ENCODE measurements around the gene TP53BP2. TPM values are rescaled to one million over a fixed set of nuclear protein-coding genes. Genes with fewer than 3 reads are reported as not detected.
"Not testable (repeated sequence)": the region's sequence is repeated elsewhere in the genome, so short reads cannot be mapped to it uniquely, and the experiment has no call there.

TP53BP2 gene
- total RNA-seq, 4 donors from 2014 or later = 16.4 to 33.2 (median 29.2) TPM

GRCh38 chr1:223815865-223816264 is 29.9 kb downstream of the TP53BP2 start:
- H3K27ac ChIP-seq = no peak overlapping the region
- H3K4me1 ChIP-seq = peaks cover 0 to 17% (median 0%) of the 10 kb centered on the region in 3 donors
- no peaks in the 10 kb centered on the region for H3K27me3 ChIP-seq
- no peaks in the 10 kb centered on the region for H3K9me3 ChIP-seq
- intact Hi-C loops (cut with DNase I) = no loop called here
- H3K4me3 ChIP-seq = no peak overlapping the region
- no peak for DNase-seq
- WGBS, 2 donors = 71 to 93% methylated on average over 3 of the region's 3 CpGs
- H3K36me3 ChIP-seq = peaks cover 0 to 61% (median 13%) of the 10 kb centered on the region in 3 donors
- TF ChIP-seq CTCF (IDR thresholded peaks at IDR 0.05) (no peak), POLR2A (IDR thresholded peaks at IDR 0.05) (no peak)

- no peak for TF ChIP-seq POLR2A (IDR thresholded peaks at IDR 0.05)
- no peak for TF ChIP-seq CTCF (IDR thresholded peaks at IDR 0.05)
- DNase-seq = no peak
- no peaks in the 10 kb centered on the region for H3K27me3 ChIP-seq
- no peaks in the 10 kb centered on the region for H3K9me3 ChIP-seq
- peaks cover 0 to 55% (median 13%) of the 10 kb centered on the region in 3 donors for H3K36me3 ChIP-seq
- H3K4me1 ChIP-seq = peaks cover 0 to 17% (median 0%) of the 10 kb centered on the region in 3 donors
- intact Hi-C loops (cut with DNase I) = no loop called here
- 61 to 69% methylated on average over 3 to 4 of the region's 4 CpGs for WGBS, 2 donors
- no peak overlapping the region for H3K27ac ChIP-seq
- no peak overlapping the region for H3K4me3 ChIP-seq
These were observed 30.5 kb downstream of the TP53BP2 start for GRCh38 chr1:223815020-223815853.

- no peak for DNase-seq
- peaks cover 0 to 55% (median 13%) of the 10 kb centered on the region in 3 donors for H3K36me3 ChIP-seq
- TF ChIP-seq POLR2A (IDR thresholded peaks at IDR 0.05) = no peak
- no peak for TF ChIP-seq CTCF (IDR thresholded peaks at IDR 0.05)
- no peaks in the 10 kb centered on the region for H3K27me3 ChIP-seq
- no peaks in the 10 kb centered on the region for H3K9me3 ChIP-seq
- intact Hi-C loops (cut with DNase I) = no loop called here
- H3K4me1 ChIP-seq = peaks cover 0 to 10% (median 0%) of the 10 kb centered on the region in 3 donors
- no peak overlapping the region for H3K4me3 ChIP-seq
- no peak overlapping the region for H3K27ac ChIP-seq
These were observed 32.1 kb downstream of the TP53BP2 start for GRCh38 chr1:223813645-223814044.

GRCh38 chr1:223811634-223812101 is 34.1 kb downstream of the TP53BP2 start:
- intact Hi-C loops (cut with DNase I) = no loop called here
- Histone ChIP-seq H3K9me3 (no peaks in the 10 kb centered on the region), H3K27me3 (no peaks in the 10 kb centered on the region), H3K4me3 (no peak overlapping the region), H3K4me1 (peaks cover 0 to 10% (median 0%) of the 10 kb centered on the region in 3 donors), H3K36me3 (peaks cover 0 to 57% (median 13%) of the 10 kb centered on the region in 3 donors), H3K27ac (no peak overlapping the region)
- TF ChIP-seq CTCF (IDR thresholded peaks at IDR 0.05) (peak in 5 of 6 experiments; percentile 37 to 55 (median 44)), POLR2A (IDR thresholded peaks at IDR 0.05) (no peak)
- whole genome bisulfite sequencing, 2 donors = 36 to 41% methylated on average over 3 of the region's 3 CpGs
- DNase-seq = no peak

- no peak overlapping the region for H3K4me3 ChIP-seq
- no peak for TF ChIP-seq POLR2A (IDR thresholded peaks at IDR 0.05)
- TF ChIP-seq CTCF (IDR thresholded peaks at IDR 0.05) = no peak
- peaks cover 0 to 68% (median 13%) of the 10 kb centered on the region in 3 donors for H3K36me3 ChIP-seq
- peaks cover 0 to 9% (median 0%) of the 10 kb centered on the region in 3 donors for H3K4me1 ChIP-seq
- no peaks in the 10 kb centered on the region for H3K9me3 ChIP-seq
- intact Hi-C loops (cut with DNase I) = no loop called here
- no peak for DNase-seq
- 61 to 68% methylated on average over 2 of the region's 2 CpGs for WGBS, 2 donors
- H3K27me3 ChIP-seq = no peaks in the 10 kb centered on the region
- H3K27ac ChIP-seq = no peak overlapping the region
These were observed 35.2 kb downstream of the TP53BP2 start for GRCh38 chr1:223810586-223810985.

- H3K4me3 ChIP-seq; DNase-seq; H3K9me3 ChIP-seq; H3K27ac ChIP-seq; intact Hi-C loops (cut with DNase I); H3K4me1 ChIP-seq; H3K27me3 ChIP-seq: not testable (repeated sequence)
- H3K36me3 ChIP-seq = peaks cover 0 to 75% (median 13%) of the 10 kb centered on the region in 3 donors
- WGBS, 2 donors = 51 to 70% methylated on average over 4 of the region's 4 CpGs
These were observed 35.8 kb downstream of the TP53BP2 start for GRCh38 chr1:223809905-223810304.
